DND-41 (cell line): ENCODE measurements around the gene FOXO3.

Experiments used
- CTCF ChIP-seq: IDR thresholded peaks from 2 replicates; pipeline ENCODE4 v1.5.1; 2012; ENCODE audit warnings: borderline replicate concordance, low read length, moderate library complexity, mild to moderate bottlenecking; ENCODE audit not compliant: poor library complexity, severe bottlenecking; ENCODE audit errors: extremely low read depth
- EZH2 ChIP-seq: IDR thresholded peaks from 3 replicates; pipeline ENCODE4 v1.6.1; 2012; ENCODE audit warnings: borderline replicate concordance, low read depth, mild to moderate bottlenecking, moderate library complexity, low read length, inconsistent platforms; ENCODE audit not compliant: severe bottlenecking

DNA sequence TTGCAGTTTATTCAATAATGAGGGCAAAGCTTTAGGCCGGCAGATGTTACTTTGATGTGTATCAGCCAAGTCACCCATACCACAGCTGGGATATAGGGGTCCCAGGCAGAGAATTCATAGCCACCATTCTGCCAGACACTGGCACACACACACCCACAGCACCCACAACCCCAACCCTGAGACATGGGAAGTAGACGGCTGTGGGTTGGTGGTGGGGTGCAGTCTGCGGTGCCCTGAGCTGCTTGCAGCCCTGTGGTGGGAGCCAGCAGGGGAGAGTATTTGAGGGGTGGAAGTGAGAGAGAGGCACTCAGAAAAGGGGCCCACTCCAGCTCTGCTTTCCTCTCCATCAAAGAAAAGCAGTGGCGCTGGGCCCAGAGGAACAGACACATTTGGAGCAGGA lies 125.3 kb downstream of the FOXO3 start:
- TF ChIP-seq CTCF = no peak
- no peak for TF ChIP-seq EZH2
